ENCODE data around the gene ELFN2.

DNA sequence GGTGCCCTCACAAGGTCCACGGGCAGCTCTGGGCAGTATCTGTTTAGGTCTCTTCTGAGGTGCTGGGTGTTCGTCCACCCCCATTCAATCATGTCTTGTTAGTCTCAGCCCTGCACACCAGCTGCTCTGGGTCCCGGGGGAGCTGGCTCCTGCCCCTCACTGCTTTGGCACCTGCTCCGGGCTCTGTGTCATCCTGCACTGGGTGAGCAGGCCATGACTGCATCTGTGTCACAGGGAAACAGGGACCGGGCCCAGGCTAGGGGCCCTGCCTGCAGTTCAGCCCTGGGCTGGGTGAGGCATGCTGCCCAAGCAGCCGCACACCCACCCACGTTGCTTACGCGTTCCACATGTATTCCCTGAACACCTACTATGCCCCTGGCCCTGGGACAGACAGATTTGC is 43.9 kb downstream of the ELFN2 start:
- no peak for TF ChIP-seq POLR2A (IDR thresholded peaks at IDR 0.05)
- TF ChIP-seq, protein P1, sequence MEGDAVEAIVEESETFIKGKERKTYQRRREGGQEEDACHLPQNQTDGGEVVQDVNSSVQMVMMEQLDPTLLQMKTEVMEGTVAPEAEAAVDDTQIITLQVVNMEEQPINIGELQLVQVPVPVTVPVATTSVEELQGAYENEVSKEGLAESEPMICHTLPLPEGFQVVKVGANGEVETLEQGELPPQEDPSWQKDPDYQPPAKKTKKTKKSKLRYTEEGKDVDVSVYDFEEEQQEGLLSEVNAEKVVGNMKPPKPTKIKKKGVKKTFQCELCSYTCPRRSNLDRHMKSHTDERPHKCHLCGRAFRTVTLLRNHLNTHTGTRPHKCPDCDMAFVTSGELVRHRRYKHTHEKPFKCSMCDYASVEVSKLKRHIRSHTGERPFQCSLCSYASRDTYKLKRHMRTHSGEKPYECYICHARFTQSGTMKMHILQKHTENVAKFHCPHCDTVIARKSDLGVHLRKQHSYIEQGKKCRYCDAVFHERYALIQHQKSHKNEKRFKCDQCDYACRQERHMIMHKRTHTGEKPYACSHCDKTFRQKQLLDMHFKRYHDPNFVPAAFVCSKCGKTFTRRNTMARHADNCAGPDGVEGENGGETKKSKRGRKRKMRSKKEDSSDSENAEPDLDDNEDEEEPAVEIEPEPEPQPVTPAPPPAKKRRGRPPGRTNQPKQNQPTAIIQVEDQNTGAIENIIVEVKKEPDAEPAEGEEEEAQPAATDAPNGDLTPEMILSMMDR (IDR thresholded peaks at IDR 0.05), result no peak
- TF ChIP-seq EP300 (IDR thresholded peaks at IDR 0.05), result no peak
